HepG2 (cell line): ENCODE data around the gene MRPS10. TPM values are rescaled to one million over a fixed set of nuclear protein-coding genes. Genes with fewer than 3 reads are reported as not detected.
A peak's percentile ranks its signal among the peaks of the same experiment; 100 is the strongest.

Experiments
- ARID2 ChIP-seq: sonication (generic); formaldehyde crosslinking; IDR thresholded peaks from 2 replicates; pipeline ENCODE4 v1.8.1; 2022; ENCODE audit warnings: mild to moderate bottlenecking, missing genetic modification reagents, borderline replicate concordance
- CBFB ChIP-seq: sonication (generic); formaldehyde crosslinking; IDR thresholded peaks from 2 replicates; pipeline ENCODE4 v1.4.0; 2020; ENCODE audit warnings: missing genetic modification reagents
- CBX2 ChIP-seq, 2 experiments: fragments of 200-600 bp in 1 of 2; sonication (generic); formaldehyde crosslinking in 1 of 2; IDR thresholded peaks; 2 replicates each; pipeline versions ENCODE4 v1.7.0 to v1.8.1; 2018 to 2022; ENCODE audit warnings: low read depth in 2 of 2, low read length in 1 of 2, mild to moderate bottlenecking in 1 of 2, missing genetic modification reagents in 1 of 2
- FOXK1 ChIP-seq: sonication (generic); formaldehyde crosslinking; IDR thresholded peaks from 2 replicates; pipeline ENCODE4 v1.4.0; 2020; ENCODE audit warnings: low read depth, missing genetic modification reagents, borderline replicate concordance
- ONECUT2 ChIP-seq: sonication (generic); formaldehyde crosslinking; IDR thresholded peaks from 2 replicates; pipeline ENCODE4 v1.4.0; 2020; ENCODE audit warnings: missing genetic modification reagents
- SAP130 ChIP-seq: IDR thresholded peaks from 2 replicates; pipeline ENCODE4 v1.6.1; 2016; ENCODE audit warnings: low read depth
- SMC3 ChIP-seq: IDR thresholded peaks from 2 replicates; pipeline ENCODE4 v1.6.1; 2011; ENCODE audit warnings: low read length, improper control_type of control experiment
- SNAPC2 ChIP-seq: sonication (generic); formaldehyde crosslinking; IDR thresholded peaks from 2 replicates; pipeline ENCODE4 v1.8.1; 2022; ENCODE audit warnings: mild to moderate bottlenecking, missing genetic modification reagents
- SRF ChIP-seq: IDR thresholded peaks from 2 replicates; pipeline ENCODE4 v1.6.1; 2011; ENCODE audit warnings: mild to moderate bottlenecking, low read depth, low read length, moderate library complexity
- SRSF4 ChIP-seq: fragments of 200-400 bp; formaldehyde crosslinking; IDR thresholded peaks from one replicate; pipeline ENCODE4 v1.6.1; 2018; ENCODE audit warnings: mild to moderate bottlenecking, low read depth, low read length, moderate library complexity; ENCODE audit not compliant: poor library complexity, severe bottlenecking
- ZBTB3 ChIP-seq: sonication (generic); formaldehyde crosslinking; IDR thresholded peaks from 2 replicates; pipeline ENCODE4 v1.4.0; 2020; ENCODE audit warnings: low read depth, mild to moderate bottlenecking, moderate library complexity, missing genetic modification reagents, borderline replicate concordance
- ZFP41 ChIP-seq: sonication (generic); formaldehyde crosslinking; IDR thresholded peaks from 2 replicates; pipeline ENCODE4 v1.4.0; 2020; ENCODE audit warnings: mild to moderate bottlenecking, missing genetic modification reagents, borderline replicate concordance
- ZKSCAN1 ChIP-seq: fragments of 150-350 bp; IDR thresholded peaks from 2 replicates; pipeline ENCODE4 v1.6.1; 2014; ENCODE audit warnings: low read length
- ZNF256 ChIP-seq: sonication (generic); formaldehyde crosslinking; conservative IDR thresholded peaks from 2 replicates; pipeline ENCODE4 v1.4.0; 2020; ENCODE audit warnings: missing genetic modification reagents
- ZNF292 ChIP-seq: sonication (generic); formaldehyde crosslinking; IDR thresholded peaks from 2 replicates; pipeline ENCODE4 v1.8.1; 2022; ENCODE audit warnings: mild to moderate bottlenecking, low read depth, missing genetic modification reagents, borderline replicate concordance
- ZNF33A ChIP-seq: sonication (generic); formaldehyde crosslinking; IDR thresholded peaks from 2 replicates; pipeline ENCODE4 v1.5.1; 2020; ENCODE audit warnings: missing genetic modification reagents, mild to moderate bottlenecking, moderate library complexity, borderline replicate concordance
- ZNF441 ChIP-seq: sonication (generic); formaldehyde crosslinking; IDR thresholded peaks from 2 replicates; pipeline ENCODE4 v1.7.0; 2021; ENCODE audit warnings: missing genetic modification reagents, borderline replicate concordance
- ZNF550 ChIP-seq: sonication (generic); formaldehyde crosslinking; IDR thresholded peaks from 2 replicates; pipeline ENCODE4 v1.4.0; 2020; ENCODE audit warnings: mild to moderate bottlenecking, missing genetic modification reagents, borderline replicate concordance
- ZNF557 ChIP-seq: sonication (generic); formaldehyde crosslinking; IDR thresholded peaks from 2 replicates; pipeline ENCODE4 v1.4.0; 2020; ENCODE audit warnings: missing genetic modification reagents
- ZNF558 ChIP-seq: sonication (generic); formaldehyde crosslinking; IDR thresholded peaks from 2 replicates; pipeline ENCODE4 v1.9.0; 2022; ENCODE audit warnings: mild to moderate bottlenecking, missing genetic modification reagents, borderline replicate concordance
- ZNF615 ChIP-seq: sonication (generic); formaldehyde crosslinking; IDR thresholded peaks from 2 replicates; pipeline ENCODE4 v1.5.0; 2020; ENCODE audit warnings: mild to moderate bottlenecking, missing genetic modification reagents, borderline replicate concordance
- ZNF629 ChIP-seq: sonication (generic); formaldehyde crosslinking; conservative IDR thresholded peaks from 2 replicates; pipeline ENCODE4 v1.5.0; 2020; ENCODE audit warnings: missing genetic modification reagents
- ZNF761 ChIP-seq: sonication (generic); formaldehyde crosslinking; conservative IDR thresholded peaks from 2 replicates; pipeline ENCODE4 v1.4.0; 2020; ENCODE audit warnings: mild to moderate bottlenecking, missing genetic modification reagents
- polyA plus RNA-seq, 8 experiments: library from polyadenylated mRNA; depleted of rRNA in 3 of 8; stranded (reverse) in 7 of 8; unstranded in 1 of 8; fragments of >200 nt; fragmentation: Illumina TruSeq in 4 of 8; extraction: Trizol in 4 of 8; gene quantifications; 2 replicates each; pipeline versions ENCODE4 v1.2.1 to v1.2.3, GENCODE V29; 2011 to 2016; ENCODE audit warnings: low read depth in 4 of 8, missing spikeins in 1 of 8, mixed read lengths in 1 of 8; ENCODE audit not compliant: insufficient read depth in 1 of 8
- total RNA-seq, 5 experiments: library from RNA; depleted of rRNA; stranded (reverse); fragments of >200 nt; fragmentation: Illumina TruSeq; extraction: Trizol; gene quantifications; 2 replicates each; pipeline ENCODE4 v1.2.3, GENCODE V29; 2016; ENCODE audit warnings: low read depth in 1 of 5
- TF ChIP-seq, protein P1 (sequence below): fragments of 450-650 bp; IDR thresholded peaks from 2 replicates; pipeline ENCODE4 v1.6.1; 2017; ENCODE audit warnings: mild to moderate bottlenecking
- TF ChIP-seq, protein P2 (sequence below): sonication (generic); formaldehyde crosslinking; IDR thresholded peaks from 2 replicates; pipeline ENCODE4 v1.4.0; 2020; ENCODE audit warnings: mild to moderate bottlenecking, low read depth, missing genetic modification reagents

The MRPS10 gene
- total and polyA plus RNA-seq, 2 of the 13 experiments (the other 11 are each of a cell fraction or from before 2014, with no cell fraction given): 31.7 to 54.6 TPM

DNA sequence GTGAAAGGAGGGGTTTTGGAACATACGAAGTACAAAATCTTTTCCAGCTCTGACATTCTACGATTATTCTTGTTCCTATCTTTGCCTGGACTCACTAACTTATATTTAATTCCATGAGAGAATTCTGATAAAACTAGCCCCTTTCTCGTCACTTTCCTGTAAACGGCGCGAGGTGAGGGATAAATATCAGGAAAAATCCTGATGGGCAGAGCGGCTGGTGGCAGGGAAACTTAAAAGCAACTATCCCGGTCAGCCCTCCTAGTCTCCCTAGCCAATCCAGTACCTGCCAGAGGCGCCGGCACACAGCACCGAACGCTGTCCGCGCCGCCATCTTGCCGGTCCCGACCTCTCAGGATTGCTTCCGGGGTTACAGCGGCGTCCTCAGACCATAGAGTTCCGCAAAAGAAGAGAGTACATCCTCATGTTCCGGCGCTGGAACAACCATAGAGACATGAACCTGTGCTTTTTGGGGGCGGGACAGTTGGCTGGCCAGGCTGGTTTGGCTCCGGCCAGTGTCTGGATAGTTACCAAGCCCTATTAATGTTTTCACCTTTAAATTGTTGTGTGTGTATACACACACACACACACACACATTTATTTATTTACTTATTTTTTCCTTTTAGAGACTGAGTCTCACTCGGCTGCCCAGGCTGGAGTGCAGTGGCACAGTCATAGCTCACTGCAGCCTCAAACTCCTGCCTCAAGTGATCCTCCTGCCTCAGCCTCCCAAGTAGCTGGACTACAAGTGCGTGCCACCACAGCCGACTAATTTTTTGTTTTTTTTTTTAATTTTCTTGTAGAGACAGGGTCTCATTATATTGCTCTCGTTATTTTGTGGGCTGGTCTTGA, at the start of gene MRPS10 (continued):
- TF ChIP-seq, protein P1, sequence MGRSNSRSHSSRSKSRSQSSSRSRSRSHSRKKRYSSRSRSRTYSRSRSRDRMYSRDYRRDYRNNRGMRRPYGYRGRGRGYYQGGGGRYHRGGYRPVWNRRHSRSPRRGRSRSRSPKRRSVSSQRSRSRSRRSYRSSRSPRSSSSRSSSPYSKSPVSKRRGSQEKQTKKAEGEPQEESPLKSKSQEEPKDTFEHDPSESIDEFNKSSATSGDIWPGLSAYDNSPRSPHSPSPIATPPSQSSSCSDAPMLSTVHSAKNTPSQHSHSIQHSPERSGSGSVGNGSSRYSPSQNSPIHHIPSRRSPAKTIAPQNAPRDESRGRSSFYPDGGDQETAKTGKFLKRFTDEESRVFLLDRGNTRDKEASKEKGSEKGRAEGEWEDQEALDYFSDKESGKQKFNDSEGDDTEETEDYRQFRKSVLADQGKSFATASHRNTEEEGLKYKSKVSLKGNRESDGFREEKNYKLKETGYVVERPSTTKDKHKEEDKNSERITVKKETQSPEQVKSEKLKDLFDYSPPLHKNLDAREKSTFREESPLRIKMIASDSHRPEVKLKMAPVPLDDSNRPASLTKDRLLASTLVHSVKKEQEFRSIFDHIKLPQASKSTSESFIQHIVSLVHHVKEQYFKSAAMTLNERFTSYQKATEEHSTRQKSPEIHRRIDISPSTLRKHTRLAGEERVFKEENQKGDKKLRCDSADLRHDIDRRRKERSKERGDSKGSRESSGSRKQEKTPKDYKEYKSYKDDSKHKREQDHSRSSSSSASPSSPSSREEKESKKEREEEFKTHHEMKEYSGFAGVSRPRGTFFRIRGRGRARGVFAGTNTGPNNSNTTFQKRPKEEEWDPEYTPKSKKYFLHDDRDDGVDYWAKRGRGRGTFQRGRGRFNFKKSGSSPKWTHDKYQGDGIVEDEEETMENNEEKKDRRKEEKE: no peak
- TF ChIP-seq CBX2 (IDR thresholded peaks at IDR 0.05; ENCODE audit: low read depth, low read length) (no peak), CBX2 (CRISPR knock-in tag; IDR thresholded peaks at IDR 0.05; ENCODE audit: low read depth) (no peak), ZNF33A (CRISPR knock-in tag) (no peak; the same call in 1 of the 2 replicates), ZNF441 (CRISPR knock-in tag) (0 out of 2 replicates have a peak, but pooled peaks have one; percentile 18), FOXK1 (peak; percentile 97), ZBTB3 (no peak; the same call in 1 of the 2 replicates), ZNF256 (CRISPR knock-in tag) (no peak; the same call in 1 of the 2 replicates), ZNF292 (CRISPR knock-in tag) (peak; percentile 82), SMC3 (no peak; the same call in 1 of the 2 replicates), ZNF629 (CRISPR knock-in tag) (no peak), ZNF550 (CRISPR knock-in tag) (no peak), SAP130 (CRISPR knock-in tag) (peak; percentile 99), ZNF558 (CRISPR knock-in tag) (peak; percentile 75; the same call in 1 of the 2 replicates), CBFB (CRISPR knock-in tag) (peak; percentile 61; the same call in 1 of the 2 replicates), SNAPC2 (no peak), ZNF557 (CRISPR knock-in tag) (0 out of 2 replicates have a peak, but pooled peaks have one; percentile 33), ZNF761 (CRISPR knock-in tag) (no peak), ONECUT2 (no peak; the same call in 1 of the 2 replicates), ZNF615 (peak; percentile 67; the same call in 1 of the 2 replicates), ARID2 (CRISPR knock-in tag) (no peak), ZKSCAN1 (no peak), SRF (no peak), ZFP41 (no peak), SRSF4 (no peak)
- TF ChIP-seq, protein P2, sequence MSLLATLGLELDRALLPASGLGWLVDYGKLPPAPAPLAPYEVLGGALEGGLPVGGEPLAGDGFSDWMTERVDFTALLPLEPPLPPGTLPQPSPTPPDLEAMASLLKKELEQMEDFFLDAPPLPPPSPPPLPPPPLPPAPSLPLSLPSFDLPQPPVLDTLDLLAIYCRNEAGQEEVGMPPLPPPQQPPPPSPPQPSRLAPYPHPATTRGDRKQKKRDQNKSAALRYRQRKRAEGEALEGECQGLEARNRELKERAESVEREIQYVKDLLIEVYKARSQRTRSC (CRISPR knock-in tag): no peak
